Testis (tissue), 3 donors: ENCODE measurements around the gene PPM1L. TPM values are rescaled to one million over a fixed set of nuclear protein-coding genes. Genes with fewer than 3 reads are reported as not detected.

ENCODE experiments used
- DNase-seq: peaks from one replicate; pipeline ENCODE4 v3.0.0-alpha.2; 2019
- H3K27ac ChIP-seq, 2 donors: fragments of 200-600 bp; sonication (generic); one replicate each; pipeline ENCODE4 v1.5.1; 2019
- H3K27me3 ChIP-seq: fragments of 200-600 bp; sonication (generic); one replicate; pipeline ENCODE4 v1.5.1; 2019
- H3K36me3 ChIP-seq: fragments of 200-600 bp; sonication (generic); one replicate; pipeline ENCODE4 v1.5.1; 2017; ENCODE audit warnings: low read depth; ENCODE audit errors: missing control alignments
- H3K4me1 ChIP-seq: fragments of 200-600 bp; sonication (generic); one replicate; pipeline ENCODE4 v1.5.1; 2019
- H3K4me3 ChIP-seq, 2 donors: fragments of 200-600 bp; sonication (generic); one replicate each; pipeline ENCODE4 v1.5.1; 2017 to 2019
- H3K9me3 ChIP-seq: fragments of 200-600 bp; sonication (generic); one replicate; pipeline ENCODE4 v1.5.1; 2017
- CTCF ChIP-seq, 3 experiments: fragments of 450-650 bp in 2 of 3; fragments of 200-600 bp in 1 of 3; sonication (generic) in 1 of 3; IDR thresholded peaks; one replicate each; pipeline ENCODE4 v1.5.1; 2016 to 2019; ENCODE audit warnings: antibody characterized with exemption in 3 of 3, mild to moderate bottlenecking in 2 of 3, moderate library complexity in 1 of 3
- POLR2A ChIP-seq: fragments of 450-650 bp; IDR thresholded peaks from one replicate; pipeline ENCODE4 v1.6.1; 2017; ENCODE audit warnings: antibody characterized with exemption, mild to moderate bottlenecking, moderate library complexity
- WGBS, 2 donors: methylation state at CpG; one replicate each; pipeline ENCODE4 v1.1.5; 2018; 5-methylcytosine and 5-hydroxymethylcytosine counted together
- intact Hi-C: fragments of 100-400 bp; cut with DNase I; formaldehyde crosslinking; loops from one replicate; pipeline ENCODE4 v1.15.1; 2023; ENCODE audit warnings: low total_unique reads
- polyA plus RNA-seq: library from polyadenylated mRNA; stranded (reverse); fragments of 350-450 nt; fragmentation: Illumina TruSeq; extraction: RNeasy Lipid Tissue Mini Kit (QIAGEN cat#74804); gene quantifications from one replicate; pipeline ENCODE4 v1.2.3, GENCODE V29; 2014; ENCODE audit warnings: low read depth, low replicate concordance; ENCODE audit not compliant: insufficient read depth
- total RNA-seq, 2 donors: library from RNA; depleted of rRNA; stranded (reverse); fragments of >200 nt; gene quantifications; one replicate each; pipeline ENCODE4 v1.2.3, GENCODE V29; 2016

The PPM1L gene
- total and polyA plus RNA-seq, 3 donors from 2014 or later = 4.4 to 27.7 (median 19.6) TPM

- no peaks in the 10 kb centered on the region for H3K27me3 ChIP-seq
- 88% methylated on average over 1 of the region's 1 CpG for WGBS, 2 donors
These were observed 188.0 kb downstream of the PPM1L start for GRCh38 chr3:160943996-160944395.

GRCh38 chr3:160945336-160945735, 189.3 kb downstream of the PPM1L start:
- TF ChIP-seq POLR2A (no peak), CTCF (IDR thresholded peaks at IDR 0.05) (no peak)
- H3K4me3 ChIP-seq = no peak overlapping the region
- H3K4me1 ChIP-seq = no peaks in the 10 kb centered on the region
- H3K27ac ChIP-seq = no peak overlapping the region
- H3K36me3 ChIP-seq = no peaks in the 10 kb centered on the region
- no peaks in the 10 kb centered on the region for H3K9me3 ChIP-seq
- 75 to 80% methylated on average over 2 of the region's 2 CpGs for WGBS, 2 donors
- intact Hi-C loops = no loop called here
- no peak for DNase-seq
- no peaks in the 10 kb centered on the region for H3K27me3 ChIP-seq

More at GRCh38 chr3:160943996-160944395, 188.0 kb downstream of the PPM1L start:
- Histone ChIP-seq H3K36me3 (no peaks in the 10 kb centered on the region), H3K4me3 (no peak overlapping the region), H3K27ac (no peak overlapping the region), H3K9me3 (no peaks in the 10 kb centered on the region), H3K4me1 (no peaks in the 10 kb centered on the region)
- TF ChIP-seq CTCF (IDR thresholded peaks at IDR 0.05) (no peak), POLR2A (no peak)
- DNase-seq = no peak
- intact Hi-C loops = no loop called here

- 83 to 89% methylated on average over 3 of the region's 3 CpGs for WGBS, 2 donors
- Histone ChIP-seq H3K9me3 (no peaks in the 10 kb centered on the region), H3K27ac (no peak overlapping the region), H3K36me3 (no peaks in the 10 kb centered on the region), H3K27me3 (no peaks in the 10 kb centered on the region), H3K4me1 (no peaks in the 10 kb centered on the region), H3K4me3 (no peak overlapping the region)
- no peak for DNase-seq
- peak; percentile 3 for TF ChIP-seq POLR2A
- TF ChIP-seq CTCF (IDR thresholded peaks at IDR 0.05) = no peak
- intact Hi-C loops = no loop called here
These were observed 192.2 kb downstream of the PPM1L start for GRCh38 chr3:160948273-160948672.

- intact Hi-C loops = no loop called here
These were observed 193.4 kb downstream of the PPM1L start for GRCh38 chr3:160949460-160949859.

GRCh38 chr3:160950542-160950941, 194.5 kb downstream of the PPM1L start:
- intact Hi-C loops = no loop called here

More at GRCh38 chr3:160949460-160949859, 193.4 kb downstream of the PPM1L start:
- DNase-seq = no peak
- no peak overlapping the region for H3K4me3 ChIP-seq
- no peaks in the 10 kb centered on the region for H3K9me3 ChIP-seq
- no peak overlapping the region for H3K27ac ChIP-seq
- no peaks in the 10 kb centered on the region for H3K27me3 ChIP-seq
- no peaks in the 10 kb centered on the region for H3K4me1 ChIP-seq
- TF ChIP-seq POLR2A = no peak
- 83 to 86% methylated on average over 4 of the region's 4 CpGs for WGBS, 2 donors
- H3K36me3 ChIP-seq = no peaks in the 10 kb centered on the region

More at GRCh38 chr3:160950542-160950941, 194.5 kb downstream of the PPM1L start:
- Histone ChIP-seq H3K27ac (no peak overlapping the region), H3K4me3 (no peak overlapping the region), H3K36me3 (no peaks in the 10 kb centered on the region), H3K9me3 (no peaks in the 10 kb centered on the region), H3K4me1 (no peaks in the 10 kb centered on the region), H3K27me3 (no peaks in the 10 kb centered on the region)
- 61 to 62% methylated on average over 1 to 2 of the region's 2 CpGs for WGBS, 2 donors
- no peak for TF ChIP-seq CTCF (IDR thresholded peaks at IDR 0.05)
- TF ChIP-seq POLR2A = no peak
- no peak for DNase-seq
